Stimulated activated CD4-positive, alpha-beta T cell treated with anti-CD3 and anti-CD28 coated beads, Interleukin-4, amount 100 ng/mL, for 24 hours (primary cell): ENCODE results near the gene TXLNA.

Experiments
- DNase-seq: peaks from one replicate; pipeline ENCODE4 v3.0.0-alpha.2; 2020

The TXLNA gene

GRCh38 chr1:32186077-32186476, 6.6 kb downstream of the TXLNA start:
- DNase-seq: no peak

GRCh38 chr1:32186491-32186890, 7.0 kb downstream of the TXLNA start:
- DNase-seq: no peak

- no peak for DNase-seq
Observed at GRCh38 chr1:32187850-32188249, 8.4 kb downstream of the TXLNA start.

- DNase-seq: no peak
Observed at GRCh38 chr1:32192220-32192948, 12.9 kb downstream of the TXLNA start.

- DNase-seq: no peak
Observed at GRCh38 chr1:32194984-32195383, 15.5 kb downstream of the TXLNA start.

- DNase-seq: no peak
Observed at GRCh38 chr1:32195531-32195930, 16.1 kb downstream of the TXLNA start.

- DNase-seq: no peak
Observed at GRCh38 chr1:32195972-32196823, 16.7 kb downstream of the TXLNA start.

- no peak for DNase-seq
Observed at GRCh38 chr1:32197074-32197473, 17.6 kb downstream of the TXLNA start.

GRCh38 chr1:32197837-32198236, 18.4 kb downstream of the TXLNA start:
- DNase-seq: no peak

- DNase-seq: no peak
Observed at GRCh38 chr1:32198237-32199042, 19.0 kb downstream of the TXLNA start.

- no peak for DNase-seq
Observed at GRCh38 chr1:32199043-32199716, 19.7 kb downstream of the TXLNA start.

- DNase-seq: no peak
Observed at GRCh38 chr1:32199717-32200072, 20.2 kb downstream of the TXLNA start.

GRCh38 chr1:32200226-32201010, 20.9 kb downstream of the TXLNA start, which contains the start of gene CCDC28B:
CCDC28B (plus strand) TSS chr1:32200595; CDS start chr1:32201936, 1,341 bp downstream.
- DNase-seq: peak; percentile 43

GRCh38 chr1:32201011-32201855, 21.8 kb downstream of the TXLNA start:
- peak; percentile 78 for DNase-seq

- DNase-seq: no peak
Observed at GRCh38 chr1:32204943-32205361, 25.5 kb downstream of the TXLNA start.

GRCh38 chr1:32205401-32206370, 26.2 kb downstream of the TXLNA start, which contains the start of gene IQCC:
IQCC (plus strand) TSS chr1:32205671; CDS start chr1:32205682, 11 bp downstream.
- peak; percentile 85 for DNase-seq

GRCh38 chr1:32208469-32208868, 29.0 kb downstream of the TXLNA start:
- no peak for DNase-seq

- no peak for DNase-seq
Observed at GRCh38 chr1:32208891-32209328, 29.4 kb downstream of the TXLNA start, which contains the start of gene DCDC2B. DCDC2B (plus strand) TSS chr1:32209089; CDS start chr1:32209094, 5 bp downstream.
